Activated naive CD8-positive, alpha-beta T cell treated with anti-CD3 and anti-CD28 coated beads for 36 hours (primary cell): ENCODE results near the gene CKB. TPM values are rescaled to one million over a fixed set of nuclear protein-coding genes. Genes with fewer than 3 reads are reported as not detected.

ENCODE experiments used
- DNase-seq: peaks from one replicate; pipeline ENCODE4 v3.0.0; 2021
- H3K27ac Mint-ChIP-seq: one replicate; pipeline ENCODE4 v1.8.0; 2022; ENCODE audit warnings: mild to moderate bottlenecking, moderate library complexity, mixed read lengths
- H3K27me3 Mint-ChIP-seq: one replicate; pipeline ENCODE4 v1.8.0; 2022; ENCODE audit warnings: mild to moderate bottlenecking, mixed read lengths
- H3K36me3 Mint-ChIP-seq: one replicate; pipeline ENCODE4 v1.8.0; 2021; ENCODE audit warnings: mild to moderate bottlenecking, mixed read lengths
- H3K4me1 Mint-ChIP-seq: one replicate; pipeline ENCODE4 v1.8.0; 2021; ENCODE audit warnings: mixed read lengths
- H3K4me3 Mint-ChIP-seq: one replicate; pipeline ENCODE4 v1.8.0; 2022; ENCODE audit warnings: mild to moderate bottlenecking, moderate library complexity, mixed read lengths
- H3K9me3 Mint-ChIP-seq: one replicate; pipeline ENCODE4 v1.8.0; 2022; ENCODE audit warnings: mixed read lengths
- total RNA-seq, 2 experiments: library from RNA; stranded (reverse); gene quantifications; one replicate each; pipeline ENCODE4 v1.2.3, GENCODE V29; 2021

CKB gene
- total RNA-seq = 1 to 10 TPM; 3.1 to 3.3 TPM

- H3K9me3 Mint-ChIP-seq = no peaks in the 10 kb centered on the region
- no peaks in the 10 kb centered on the region for H3K36me3 Mint-ChIP-seq
- peaks cover 21% of the 10 kb centered on the region for H3K4me1 Mint-ChIP-seq
- peak within 1 kb of the TSS; percentile 34 for H3K4me3 Mint-ChIP-seq
- DNase-seq = no peak
- H3K27ac Mint-ChIP-seq = no peak within 1 kb of the TSS
- H3K27me3 Mint-ChIP-seq = peaks cover 13% of the 10 kb centered on the region
Observed at GRCh38 chr14:103522649-103523574, at the start of gene CKB. CKB (minus strand) TSS chr14:103522830; CDS start chr14:103522493, 337 bp downstream.

GRCh38 chr14:103569408-103569807, 46.8 kb upstream of the CKB start:
- no peaks in the 10 kb centered on the region for H3K9me3 Mint-ChIP-seq
- H3K4me3 Mint-ChIP-seq = no peak overlapping the region
- no peak for DNase-seq
- peaks cover under 1% of the 10 kb centered on the region for H3K36me3 Mint-ChIP-seq
- H3K4me1 Mint-ChIP-seq = peaks cover 14% of the 10 kb centered on the region
- no peaks in the 10 kb centered on the region for H3K27me3 Mint-ChIP-seq
- H3K27ac Mint-ChIP-seq = no peak overlapping the region

DNA sequence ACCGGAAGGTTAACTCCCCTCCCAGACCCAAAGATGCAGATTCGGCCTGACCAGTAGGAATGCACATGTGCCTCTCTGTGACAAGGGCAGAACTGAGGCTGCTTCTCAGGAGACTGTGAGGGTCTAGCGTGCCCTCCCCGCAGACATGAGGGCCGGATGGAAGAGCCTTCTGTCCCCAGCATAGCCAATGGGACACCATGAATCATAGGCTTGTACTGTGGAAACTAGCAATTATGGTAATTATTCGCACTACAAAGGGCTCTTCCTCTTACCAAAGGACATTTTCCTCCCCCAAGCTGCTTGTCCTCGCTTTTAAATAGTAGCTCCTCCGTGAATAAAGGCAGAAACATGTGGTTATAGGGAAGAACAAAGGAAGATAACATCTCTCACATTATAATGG, 46.3 kb upstream of the CKB start:
- no peaks in the 10 kb centered on the region for H3K27me3 Mint-ChIP-seq
- no peaks in the 10 kb centered on the region for H3K36me3 Mint-ChIP-seq
- H3K9me3 Mint-ChIP-seq = no peaks in the 10 kb centered on the region
- peaks cover 17% of the 10 kb centered on the region for H3K4me1 Mint-ChIP-seq
- DNase-seq = no peak
- no peak overlapping the region for H3K4me3 Mint-ChIP-seq
- no peak overlapping the region for H3K27ac Mint-ChIP-seq

GRCh38 chr14:103563844-103564505, 41.3 kb upstream of the CKB start:
- Mint-ChIP-seq H3K4me1 (peaks cover 51% of the 10 kb centered on the region), H3K4me3 (peak overlapping the region; percentile 98), H3K36me3 (peaks cover 28% of the 10 kb centered on the region), H3K9me3 (no peaks in the 10 kb centered on the region), H3K27me3 (no peaks in the 10 kb centered on the region), H3K27ac (no peak overlapping the region)
- DNase-seq = no peak

- Mint-ChIP-seq H3K9me3 (no peaks in the 10 kb centered on the region), H3K4me1 (peaks cover 59% of the 10 kb centered on the region), H3K36me3 (peaks cover 28% of the 10 kb centered on the region), H3K27me3 (no peaks in the 10 kb centered on the region), H3K27ac (peak overlapping the region; percentile 83), H3K4me3 (peak overlapping the region; percentile 98)
- no peak for DNase-seq
Observed at GRCh38 chr14:103563226-103563620, 40.6 kb upstream of the CKB start.

DNA sequence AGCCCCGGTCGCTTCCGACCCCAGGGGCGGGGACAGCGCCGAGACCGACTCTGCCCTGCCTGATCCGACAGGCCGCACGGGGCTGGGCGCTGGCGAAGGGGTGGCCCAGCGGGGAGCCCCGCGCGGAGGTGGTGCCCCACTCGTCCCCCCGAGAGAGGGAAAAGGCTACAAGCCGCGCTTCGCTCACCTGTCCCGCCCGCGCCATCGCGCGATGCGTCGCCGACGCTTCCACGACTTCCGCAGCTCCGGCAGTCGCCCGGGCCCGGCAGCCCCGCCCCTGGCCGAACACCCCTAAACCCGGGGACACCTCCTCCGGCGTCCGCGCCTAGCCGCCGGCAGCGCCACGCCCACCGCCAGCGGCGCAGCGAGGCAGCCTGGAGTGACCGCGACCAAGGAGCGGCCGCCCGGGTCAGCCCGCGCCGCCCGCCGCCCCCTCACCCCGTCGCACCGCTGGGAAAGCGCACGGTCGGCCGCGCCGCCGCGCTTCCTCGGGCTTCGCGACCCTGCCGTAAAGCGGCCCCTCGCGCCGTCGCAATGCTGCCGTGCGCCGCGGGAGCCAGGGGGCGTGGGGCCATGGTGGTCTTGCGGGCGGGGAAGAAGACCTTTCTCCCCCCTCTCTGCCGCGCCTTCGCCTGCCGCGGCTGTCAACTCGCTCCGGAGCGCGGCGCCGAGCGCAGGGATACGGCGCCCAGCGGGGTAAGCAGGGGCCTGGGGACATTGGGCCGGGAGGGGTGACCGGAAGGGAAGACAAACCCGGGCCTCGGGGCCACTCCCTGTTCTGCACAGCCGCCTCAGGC, 40.0 kb upstream of the CKB start, which contains the start of the genes BAG5 and COA8:
BAG5 (minus strand) TSS at position 229 of the 797 bp plus-strand sequence. CDS start 1,493 bp downstream, outside the sequence.
COA8 (plus strand) TSS at position 532 of the 797 bp plus-strand sequence; CDS start at position 574, 42 bp downstream.
- Mint-ChIP-seq H3K9me3 (no peaks in the 10 kb centered on the region), H3K27me3 (no peaks in the 10 kb centered on the region), H3K36me3 (peaks cover 28% of the 10 kb centered on the region), H3K4me1 (peaks cover 57% of the 10 kb centered on the region), H3K4me3 (peak within 1 kb of the TSS; percentile 98), H3K27ac (peak within 1 kb of the TSS; percentile 93)
- peak; percentile 92 for DNase-seq

- H3K36me3 Mint-ChIP-seq = peaks cover 28% of the 10 kb centered on the region
- peaks cover 59% of the 10 kb centered on the region for H3K4me1 Mint-ChIP-seq
- no peaks in the 10 kb centered on the region for H3K9me3 Mint-ChIP-seq
- peak; percentile 71 for DNase-seq
- peak overlapping the region; percentile 97 for H3K4me3 Mint-ChIP-seq
- no peaks in the 10 kb centered on the region for H3K27me3 Mint-ChIP-seq
- H3K27ac Mint-ChIP-seq = peak overlapping the region; percentile 93
Observed at GRCh38 chr14:103562179-103562428, 39.5 kb upstream of the CKB start.

GRCh38 chr14:103561381-103562178, 39.0 kb upstream of the CKB start:
- DNase-seq = peak; percentile 63
- Mint-ChIP-seq H3K9me3 (no peaks in the 10 kb centered on the region), H3K4me3 (peak overlapping the region; percentile 97), H3K36me3 (peaks cover 28% of the 10 kb centered on the region), H3K27me3 (no peaks in the 10 kb centered on the region), H3K27ac (peak overlapping the region; percentile 93), H3K4me1 (peaks cover 58% of the 10 kb centered on the region)

- H3K27ac Mint-ChIP-seq = no peak overlapping the region
- peaks cover 54% of the 10 kb centered on the region for H3K4me1 Mint-ChIP-seq
Observed at GRCh38 chr14:103560691-103561090, 38.1 kb upstream of the CKB start.

DNA sequence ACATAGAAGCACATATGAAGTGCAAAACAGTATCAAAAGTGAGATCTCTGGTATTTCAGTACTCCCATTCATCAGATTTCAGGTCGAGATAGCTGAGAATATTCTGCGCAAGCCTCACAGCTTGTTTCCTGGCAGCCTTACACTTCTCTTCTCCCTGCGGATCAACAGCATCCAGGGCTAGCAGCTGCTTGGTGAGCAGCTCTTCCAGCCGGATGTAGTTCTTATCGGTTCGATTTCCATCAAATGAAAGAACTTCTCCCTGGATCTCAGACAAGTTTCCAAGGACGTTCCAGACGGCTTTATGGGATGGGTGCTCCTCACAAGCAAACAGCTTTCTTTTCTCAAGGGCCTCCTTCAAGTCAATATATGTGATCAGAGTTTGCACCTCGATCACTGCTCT, 37.1 kb upstream of the CKB start:
- Mint-ChIP-seq H3K9me3 (no peaks in the 10 kb centered on the region), H3K27me3 (no peaks in the 10 kb centered on the region), H3K4me1 (peaks cover 52% of the 10 kb centered on the region), H3K36me3 (peaks cover 28% of the 10 kb centered on the region), H3K27ac (no peak overlapping the region), H3K4me3 (peak overlapping the region; percentile 14)
- no peak for DNase-seq

More at GRCh38 chr14:103560691-103561090, 38.1 kb upstream of the CKB start:
- Mint-ChIP-seq H3K4me3 (peak overlapping the region; percentile 97), H3K27me3 (no peaks in the 10 kb centered on the region), H3K36me3 (peaks cover 28% of the 10 kb centered on the region), H3K9me3 (no peaks in the 10 kb centered on the region)
- DNase-seq = no peak

- peaks cover 29% of the 10 kb centered on the region for H3K36me3 Mint-ChIP-seq
- H3K9me3 Mint-ChIP-seq = no peaks in the 10 kb centered on the region
- peak overlapping the region; percentile 38 for H3K27ac Mint-ChIP-seq
- peak overlapping the region; percentile 22 for H3K4me3 Mint-ChIP-seq
- no peaks in the 10 kb centered on the region for H3K27me3 Mint-ChIP-seq
- H3K4me1 Mint-ChIP-seq = peaks cover 42% of the 10 kb centered on the region
- no peak for DNase-seq
Observed at GRCh38 chr14:103558071-103558882, 35.6 kb upstream of the CKB start.

GRCh38 chr14:103556946-103557758, 34.5 kb upstream of the CKB start:
- H3K4me3 Mint-ChIP-seq = no peak overlapping the region
- H3K4me1 Mint-ChIP-seq = peaks cover 41% of the 10 kb centered on the region

More at GRCh38 chr14:103556946-103557758, 34.5 kb upstream of the CKB start:
- no peak overlapping the region for H3K27ac Mint-ChIP-seq
- no peaks in the 10 kb centered on the region for H3K9me3 Mint-ChIP-seq
- no peaks in the 10 kb centered on the region for H3K27me3 Mint-ChIP-seq
- no peak for DNase-seq
- H3K36me3 Mint-ChIP-seq = peaks cover 27% of the 10 kb centered on the region
